KMS-11 (cell line): ENCODE results near the gene CAMSAP1.

Experiments used
- H2AFZ ChIP-seq: fragments of 200-600 bp; sonication (generic); 2 replicates; pipeline ENCODE4 v1.6.1; 2016; ENCODE audit warnings: antibody characterized with exemption, mixed run types, low read depth
- H3K27ac ChIP-seq: fragments of 200-600 bp; sonication (generic); 2 replicates; pipeline ENCODE4 v1.6.1; 2016; ENCODE audit warnings: mild to moderate bottlenecking, mixed run types
- H3K27me3 ChIP-seq: fragments of 200-600 bp; sonication (generic); 2 replicates; pipeline ENCODE4 v1.6.1; 2017; ENCODE audit warnings: mild to moderate bottlenecking, low read depth, mixed run types, moderate library complexity; ENCODE audit not compliant: insufficient read depth
- H3K36me3 ChIP-seq: fragments of 200-600 bp; sonication (generic); 2 replicates; pipeline ENCODE4 v1.6.1; 2017; ENCODE audit warnings: mild to moderate bottlenecking, mixed run types; ENCODE audit not compliant: insufficient read depth
- H3K4me1 ChIP-seq: fragments of 200-600 bp; sonication (generic); 2 replicates; pipeline ENCODE4 v1.6.1; 2016; ENCODE audit warnings: mild to moderate bottlenecking, low read depth, mixed run types; ENCODE audit not compliant: poor library complexity, severe bottlenecking
- H3K4me2 ChIP-seq: fragments of 200-600 bp; sonication (generic); 2 replicates; pipeline ENCODE4 v1.7.0; 2016; ENCODE audit warnings: mild to moderate bottlenecking, mixed run types
- H3K4me3 ChIP-seq: fragments of 200-600 bp; sonication (generic); IDR thresholded peaks from 2 replicates; pipeline ENCODE4 v1.6.1; 2017; ENCODE audit warnings: low read depth, low read length, mixed read lengths; ENCODE audit not compliant: insufficient read depth
- H3K79me2 ChIP-seq: fragments of 200-600 bp; sonication (generic); 2 replicates; pipeline ENCODE4 v1.6.1; 2016; ENCODE audit warnings: low read depth, mixed run types; ENCODE audit not compliant: insufficient read depth
- H3K9ac ChIP-seq: fragments of 200-600 bp; sonication (generic); 2 replicates; pipeline ENCODE4 v1.6.1; 2016; ENCODE audit warnings: mild to moderate bottlenecking, mixed run types
- H4K20me1 ChIP-seq: fragments of 200-600 bp; sonication (generic); 2 replicates; pipeline ENCODE4 v1.6.1; 2016; ENCODE audit warnings: mild to moderate bottlenecking, mixed run types; ENCODE audit not compliant: insufficient read depth
- CTCF ChIP-seq: fragments of 200-600 bp; sonication (generic); conservative IDR thresholded peaks from 2 replicates; pipeline ENCODE4 v1.6.1; 2017; ENCODE audit warnings: low read depth, mild to moderate bottlenecking, antibody characterized with exemption, low read length, moderate library complexity, mixed read lengths

CAMSAP1 gene

GRCh38 chr9:135763716-135764446, 143.5 kb downstream of the CAMSAP1 start:
- no peak overlapping the region for H2AFZ ChIP-seq
- TF ChIP-seq CTCF, result no peak
- H3K9ac ChIP-seq, result no peak overlapping the region

GRCh38 chr9:135762921-135763320, 144.4 kb downstream of the CAMSAP1 start:
- no peak overlapping the region for H2AFZ ChIP-seq
- peaks cover 71% of the 10 kb centered on the region for H3K27me3 ChIP-seq
- TF ChIP-seq CTCF, result no peak
- H3K4me1 ChIP-seq, result no peaks in the 10 kb centered on the region
- no peaks in the 10 kb centered on the region for H4K20me1 ChIP-seq
- no peak overlapping the region for H3K27ac ChIP-seq
- H3K4me2 ChIP-seq, result no peak overlapping the region
- H3K4me3 ChIP-seq, result no peak overlapping the region
- H3K9ac ChIP-seq, result no peak overlapping the region
- no peaks in the 10 kb centered on the region for H3K36me3 ChIP-seq
- no peaks in the 10 kb centered on the region for H3K79me2 ChIP-seq

More at GRCh38 chr9:135763716-135764446, 143.5 kb downstream of the CAMSAP1 start:
- no peaks in the 10 kb centered on the region for H3K79me2 ChIP-seq
- peaks cover 64% of the 10 kb centered on the region for H3K27me3 ChIP-seq
- no peak overlapping the region for H3K27ac ChIP-seq
- no peaks in the 10 kb centered on the region for H3K36me3 ChIP-seq
- no peaks in the 10 kb centered on the region for H3K4me1 ChIP-seq
- H3K4me2 ChIP-seq, result no peak overlapping the region
- no peak overlapping the region for H3K4me3 ChIP-seq
- H4K20me1 ChIP-seq, result no peaks in the 10 kb centered on the region

- H3K4me1 ChIP-seq, result no peaks in the 10 kb centered on the region
- no peak overlapping the region for H3K9ac ChIP-seq
- H2AFZ ChIP-seq, result no peak overlapping the region
- no peaks in the 10 kb centered on the region for H3K36me3 ChIP-seq
- peaks cover 71% of the 10 kb centered on the region for H3K27me3 ChIP-seq
- H3K79me2 ChIP-seq, result no peaks in the 10 kb centered on the region
- no peaks in the 10 kb centered on the region for H4K20me1 ChIP-seq
- TF ChIP-seq CTCF, result no peak
- H3K4me2 ChIP-seq, result no peak overlapping the region
- H3K4me3 ChIP-seq, result no peak overlapping the region
- no peak overlapping the region for H3K27ac ChIP-seq
These were observed 145.5 kb downstream of the CAMSAP1 start for GRCh38 chr9:135761845-135762168.

- Histone ChIP-seq H3K36me3 (no peaks in the 10 kb centered on the region), H3K27me3 (peaks cover 72% of the 10 kb centered on the region), H3K9ac (no peak overlapping the region), H3K4me2 (no peak overlapping the region), H4K20me1 (no peaks in the 10 kb centered on the region), H2AFZ (no peak overlapping the region), H3K4me3 (no peak overlapping the region), H3K79me2 (no peaks in the 10 kb centered on the region), H3K4me1 (no peaks in the 10 kb centered on the region), H3K27ac (no peak overlapping the region)
- TF ChIP-seq CTCF, result no peak
These were observed 146.0 kb downstream of the CAMSAP1 start for GRCh38 chr9:135761150-135761844.
